BLaER1 treated with 17β-estradiol and CSF1 and Interleukin-3, amounts not matched to agents 10 nM and 100 nM (cell line): ENCODE results near the gene CCER1.

Experiments used
- H3K27ac ChIP-seq, 11 experiments: shearing (Covaris generic); formaldehyde crosslinking; 2 replicates each; pipeline ENCODE4 v1.8.1; 2022
- H3K27me3 ChIP-seq, 11 experiments: shearing (Covaris generic); formaldehyde crosslinking; 2 replicates each; pipeline ENCODE4 v1.8.1; 2022
- H3K36me3 ChIP-seq, 11 experiments: shearing (Covaris generic); formaldehyde crosslinking; 2 replicates each; pipeline ENCODE4 v1.8.1; 2022
- H3K4me1 ChIP-seq, 10 experiments: shearing (Covaris generic); formaldehyde crosslinking; 2 replicates each; pipeline ENCODE4 v1.8.1; 2022
- H3K4me2 ChIP-seq, 11 experiments: shearing (Covaris generic); formaldehyde crosslinking; 2 replicates each; pipeline ENCODE4 v1.8.1; 2022
- H3K4me3 ChIP-seq, 10 experiments: shearing (Covaris generic); formaldehyde crosslinking; 2 replicates each; pipeline ENCODE4 v1.8.1; 2022
- H3K9ac ChIP-seq, 11 experiments: shearing (Covaris generic); formaldehyde crosslinking; 2 replicates each; pipeline ENCODE4 v1.8.1; 2022
- H3K9me3 ChIP-seq, 11 experiments: shearing (Covaris generic); formaldehyde crosslinking; replicated peaks in 1 of 11; 2 replicates each; pipeline ENCODE4 v1.8.1; 2022
- H4K20me1 ChIP-seq, 11 experiments: shearing (Covaris generic); formaldehyde crosslinking; 2 replicates each; pipeline ENCODE4 v1.8.1; 2022
- Cebpa-rat ChIP-seq, 11 experiments: shearing (Covaris generic); IDR thresholded peaks; 2 replicates each; pipeline ENCODE4 v1.8.1; 2022

Gene CCER1

GRCh38 chr12:90937651-90938050, 17.3 kb downstream of the CCER1 start:
- Histone ChIP-seq H3K27me3 (no peaks in the 10 kb centered on the region), H3K4me1 (no peaks in the 10 kb centered on the region), H3K27ac (no peak overlapping the region), H3K4me2 (no peak overlapping the region), H4K20me1 (no peaks in the 10 kb centered on the region), H3K4me3 (no peak overlapping the region), H3K9ac (no peak overlapping the region), H3K36me3 (no peaks in the 10 kb centered on the region), H3K9me3 (0 out of 22 replicates have a peak, but pooled peaks cover 0 to under 1% (median 0%) of the 10 kb centered on the region in 11 experiments)
- no peak for TF ChIP-seq Cebpa-rat (IDR thresholded peaks at IDR 0.05)

GRCh38 chr12:90936230-90937005, 18.6 kb downstream of the CCER1 start:
- Histone ChIP-seq H3K27ac (no peak overlapping the region), H3K4me2 (no peak overlapping the region), H3K36me3 (no peaks in the 10 kb centered on the region), H4K20me1 (no peaks in the 10 kb centered on the region), H3K9ac (no peak overlapping the region), H3K27me3 (no peaks in the 10 kb centered on the region), H3K4me1 (no peaks in the 10 kb centered on the region), H3K4me3 (no peak overlapping the region), H3K9me3 (0 out of 22 replicates have a peak, but pooled peaks cover 0 to 8% (median 0%) of the 10 kb centered on the region in 11 experiments)
- no peak for TF ChIP-seq Cebpa-rat (IDR thresholded peaks at IDR 0.05)

GRCh38 chr12:90925562-90925961, 29.4 kb downstream of the CCER1 start:
- H3K36me3 ChIP-seq, result no peaks in the 10 kb centered on the region
- TF ChIP-seq Cebpa-rat (IDR thresholded peaks at IDR 0.05), result no peak
- H3K9ac ChIP-seq, result no peak overlapping the region
- H3K9me3 ChIP-seq, result peaks cover 16 to 25% (median 18%) of the 10 kb centered on the region in 11 experiments
- 0 out of 20 replicates have a peak, but pooled peaks cover 0 to 3% (median 0%) of the 10 kb centered on the region in 10 experiments for H3K4me1 ChIP-seq
- no peak overlapping the region for H3K4me3 ChIP-seq
- no peak overlapping the region for H3K27ac ChIP-seq
- H3K27me3 ChIP-seq, result no peaks in the 10 kb centered on the region
- no peak overlapping the region for H3K4me2 ChIP-seq
- no peaks in the 10 kb centered on the region for H4K20me1 ChIP-seq

- no peaks in the 10 kb centered on the region for H3K36me3 ChIP-seq
- H3K9me3 ChIP-seq, result peaks cover 4 to 14% (median 7%) of the 10 kb centered on the region in 11 experiments; a peak in 21 of 22 replicates
- H4K20me1 ChIP-seq, result no peaks in the 10 kb centered on the region
- TF ChIP-seq Cebpa-rat (IDR thresholded peaks at IDR 0.05), result no peak
- H3K4me3 ChIP-seq, result no peak overlapping the region
- no peak overlapping the region for H3K27ac ChIP-seq
- H3K4me2 ChIP-seq, result no peak overlapping the region
- no peak overlapping the region for H3K9ac ChIP-seq
- H3K27me3 ChIP-seq, result no peaks in the 10 kb centered on the region
- H3K4me1 ChIP-seq, result 0 out of 20 replicates have a peak, but pooled peaks cover 0 to 3% (median 0%) of the 10 kb centered on the region in 10 experiments
Observed at GRCh38 chr12:90924406-90924805, 30.6 kb downstream of the CCER1 start.

- Histone ChIP-seq H3K9ac (no peak overlapping the region), H3K27ac (no peak overlapping the region), H3K27me3 (no peaks in the 10 kb centered on the region), H3K36me3 (no peaks in the 10 kb centered on the region), H3K4me1 (0 out of 20 replicates have a peak, but pooled peaks cover 0 to 3% (median 0%) of the 10 kb centered on the region in 10 experiments), H3K9me3 (no peaks in the 10 kb centered on the region), H3K4me3 (no peak overlapping the region), H4K20me1 (no peaks in the 10 kb centered on the region), H3K4me2 (no peak overlapping the region)
- TF ChIP-seq Cebpa-rat (IDR thresholded peaks at IDR 0.05), result no peak
Observed at GRCh38 chr12:90922145-90922627, 32.8 kb downstream of the CCER1 start.

- 0 out of 20 replicates have a peak, but pooled peaks cover 0 to 3% (median 0%) of the 10 kb centered on the region in 10 experiments for H3K4me1 ChIP-seq
- no peaks in the 10 kb centered on the region for H4K20me1 ChIP-seq
- no peaks in the 10 kb centered on the region for H3K27me3 ChIP-seq
- H3K9ac ChIP-seq, result no peak overlapping the region
- no peak overlapping the region for H3K4me3 ChIP-seq
- no peak overlapping the region for H3K4me2 ChIP-seq
- no peaks in the 10 kb centered on the region for H3K9me3 ChIP-seq
- no peaks in the 10 kb centered on the region for H3K36me3 ChIP-seq
- no peak overlapping the region for H3K27ac ChIP-seq
- TF ChIP-seq Cebpa-rat (IDR thresholded peaks at IDR 0.05), result no peak
Observed at GRCh38 chr12:90921536-90921935, 33.4 kb downstream of the CCER1 start.

DNA sequence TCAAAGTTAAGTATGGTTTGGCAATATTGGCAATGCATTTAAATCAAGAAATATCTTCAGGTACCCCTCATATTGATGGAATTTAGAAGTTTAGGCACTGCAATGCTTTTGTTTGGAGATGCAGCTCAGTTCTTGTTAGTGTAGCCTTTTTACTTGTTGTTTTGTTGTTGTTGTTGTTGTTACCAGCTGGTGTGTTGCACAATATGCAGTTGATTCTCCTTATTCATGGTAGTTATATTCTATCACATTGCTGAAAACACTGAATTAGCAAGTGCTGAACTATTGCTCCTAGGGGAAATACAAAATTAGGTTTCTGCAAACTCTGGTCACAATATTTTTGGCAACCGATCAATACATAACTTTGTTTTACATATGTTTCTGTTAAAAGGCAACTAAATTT, 34.8 kb downstream of the CCER1 start:
- 0 out of 20 replicates have a peak, but pooled peaks cover 0 to 3% (median 0%) of the 10 kb centered on the region in 10 experiments for H3K4me1 ChIP-seq
- no peak overlapping the region for H3K9ac ChIP-seq
- no peaks in the 10 kb centered on the region for H3K9me3 ChIP-seq
- TF ChIP-seq Cebpa-rat (IDR thresholded peaks at IDR 0.05), result no peak
- H3K27me3 ChIP-seq, result no peaks in the 10 kb centered on the region
- no peak overlapping the region for H3K27ac ChIP-seq
- H3K4me2 ChIP-seq, result no peak overlapping the region
- no peaks in the 10 kb centered on the region for H4K20me1 ChIP-seq
- H3K36me3 ChIP-seq, result no peaks in the 10 kb centered on the region
- no peak overlapping the region for H3K4me3 ChIP-seq

DNA sequence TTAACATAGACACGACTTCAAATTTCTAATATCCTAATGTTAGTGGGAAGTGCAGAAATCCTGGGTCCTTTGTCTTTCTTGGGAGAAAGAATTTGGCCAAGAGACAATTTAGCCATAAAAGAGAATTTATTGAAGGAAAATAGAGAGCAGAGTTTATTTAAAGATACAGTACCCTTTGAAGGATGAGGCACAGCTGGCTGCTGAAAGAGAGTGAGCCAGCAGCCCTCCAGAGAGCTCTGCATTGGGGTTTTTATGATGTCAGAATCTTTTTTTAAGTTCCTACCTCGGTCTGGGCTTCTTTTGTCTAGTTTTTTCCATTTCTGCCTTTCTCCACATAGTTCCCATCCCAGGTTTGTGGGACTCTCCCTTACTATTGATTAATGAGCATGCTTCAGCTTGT, 37.5 kb downstream of the CCER1 start:
- Histone ChIP-seq H3K27ac (no peak overlapping the region), H3K9ac (no peak overlapping the region), H3K4me1 (no peaks in the 10 kb centered on the region), H4K20me1 (no peaks in the 10 kb centered on the region), H3K27me3 (no peaks in the 10 kb centered on the region), H3K36me3 (no peaks in the 10 kb centered on the region), H3K4me3 (no peak overlapping the region), H3K4me2 (no peak overlapping the region; a peak in 1 of 22 replicates), H3K9me3 (no peaks in the 10 kb centered on the region)
- no peak for TF ChIP-seq Cebpa-rat (IDR thresholded peaks at IDR 0.05)

GRCh38 chr12:90916516-90916915, 38.5 kb downstream of the CCER1 start:
- Histone ChIP-seq H4K20me1 (no peaks in the 10 kb centered on the region), H3K27ac (no peak overlapping the region), H3K4me1 (no peaks in the 10 kb centered on the region), H3K36me3 (no peaks in the 10 kb centered on the region), H3K4me2 (no peak overlapping the region), H3K4me3 (no peak overlapping the region), H3K27me3 (no peaks in the 10 kb centered on the region), H3K9ac (no peak overlapping the region), H3K9me3 (no peaks in the 10 kb centered on the region)
- TF ChIP-seq Cebpa-rat (IDR thresholded peaks at IDR 0.05), result no peak

DNA sequence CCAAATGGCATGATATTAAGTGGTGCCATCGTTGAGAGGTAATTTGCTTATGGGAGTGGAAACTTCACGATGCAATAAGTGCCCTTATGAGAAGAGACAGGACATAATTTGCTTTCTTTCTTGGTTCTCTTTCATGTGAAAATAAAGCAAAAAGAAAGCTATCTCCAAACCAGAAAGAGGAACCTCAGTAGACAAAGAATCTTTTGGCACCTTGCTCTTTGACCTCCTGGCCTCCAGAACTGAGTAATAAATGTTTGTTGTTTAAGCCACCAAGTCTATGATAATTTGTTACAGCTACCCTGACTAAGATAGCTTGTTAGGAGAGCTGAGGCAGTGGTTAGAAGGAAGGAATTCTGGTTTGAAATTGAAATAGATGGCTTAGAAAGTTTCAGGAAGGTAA, 39.6 kb downstream of the CCER1 start:
- Histone ChIP-seq H4K20me1 (no peaks in the 10 kb centered on the region), H3K4me3 (no peak overlapping the region), H3K27me3 (no peaks in the 10 kb centered on the region), H3K9me3 (no peaks in the 10 kb centered on the region), H3K36me3 (no peaks in the 10 kb centered on the region), H3K27ac (no peak overlapping the region), H3K4me1 (no peaks in the 10 kb centered on the region), H3K9ac (no peak overlapping the region), H3K4me2 (no peak overlapping the region)
- TF ChIP-seq Cebpa-rat (IDR thresholded peaks at IDR 0.05), result no peak
